Upper lobe of left lung (tissue), 6 donors: ENCODE data around the gene LYSMD2. TPM values are rescaled to one million over a fixed set of nuclear protein-coding genes. Genes with fewer than 3 reads are reported as not detected.

Experiments
- ATAC-seq, 2 donors: fragments of 200-7000 bp; cut with Tn5 transposase; one replicate each; pipeline ENCODE4 v1.9.1; 2022; ENCODE audit warnings: mild to moderate bottlenecking in 2 of 2, moderate library complexity in 2 of 2; ENCODE audit not compliant: low FRiP score in 2 of 2
- DNase-seq, 2 donors: peaks; one replicate each; pipeline ENCODE4 v3.0.0-alpha.2; 2019 to 2020
- H3K27ac ChIP-seq, 4 donors: fragments of 200-600 bp; sonication (generic); one replicate each; pipeline ENCODE4 v1.5.1; 2016 to 2019
- H3K27me3 ChIP-seq, 4 donors: fragments of 200-600 bp; sonication (generic); one replicate each; pipeline ENCODE4 v1.5.1; 2017 to 2019
- H3K36me3 ChIP-seq, 4 donors: fragments of 200-600 bp; sonication (generic); one replicate each; pipeline ENCODE4 v1.5.1; 2016 to 2019
- H3K4me1 ChIP-seq, 4 donors: fragments of 200-600 bp; sonication (generic); one replicate each; pipeline ENCODE4 v1.5.1; 2018 to 2019
- H3K4me3 ChIP-seq, 4 donors: fragments of 200-600 bp; sonication (generic); one replicate each; pipeline ENCODE4 v1.5.1; 2017 to 2019; ENCODE audit warnings: mild to moderate bottlenecking in 2 of 4, moderate library complexity in 1 of 4
- H3K9me3 ChIP-seq, 4 donors: fragments of 200-600 bp; sonication (generic); one replicate each; pipeline ENCODE4 v1.5.1; 2018 to 2019
- CTCF ChIP-seq, 6 experiments: fragments of 450-650 bp in 4 of 6; fragments of 200-600 bp in 2 of 6; sonication (generic) in 2 of 6; IDR thresholded peaks; one replicate each; pipeline ENCODE4 v1.5.1; 2016 to 2019; ENCODE audit warnings: antibody characterized with exemption in 6 of 6
- EP300 ChIP-seq, 4 donors: sonication (generic); formaldehyde crosslinking; IDR thresholded peaks; one replicate each; pipeline ENCODE4 v1.5.1; 2017; ENCODE audit warnings: antibody characterized with exemption in 4 of 4, control low read depth in 2 of 4
- POLR2A ChIP-seq, 4 donors: fragments of 450-650 bp; IDR thresholded peaks; one replicate each; pipeline ENCODE4 v1.5.1; 2016 to 2017; ENCODE audit warnings: antibody characterized with exemption in 4 of 4, mild to moderate bottlenecking in 2 of 4
- POLR2AphosphoS5 ChIP-seq, 2 donors: sonication (generic); formaldehyde crosslinking; IDR thresholded peaks; one replicate each; pipeline ENCODE4 v1.5.1; 2017; ENCODE audit warnings: antibody characterized with exemption in 2 of 2
- WGBS, 2 donors: methylation state at CpG; one replicate each; pipeline ENCODE4 v1.1.5; 2017 to 2018; 5-methylcytosine and 5-hydroxymethylcytosine counted together
- total RNA-seq, 6 donors: library from RNA; depleted of rRNA in 4 of 6; stranded (reverse); fragments of >200 nt in 4 of 6; gene quantifications; one replicate each; pipeline versions ENCODE4 v1.1.0 to v1.2.1, GENCODE V29; 2016 to 2021
- donor health status: DM: no; HTN: no; CAD: no; lungs with moderate emphysema.
- donor health status: DM: no; HTN: yes; CAD: no; lungs with severe emphysema.

Gene LYSMD2
- total RNA-seq, 6 donors from 2014 or later: 13.4 to 22.8 (median 17.9) TPM

GRCh38 chr15:51687565-51687964, 49.9 kb downstream of the LYSMD2 start:
- no peak for TF ChIP-seq EP300 (IDR thresholded peaks at IDR 0.05)
- no peak for TF ChIP-seq POLR2AphosphoS5 (IDR thresholded peaks at IDR 0.05)
- no peak for TF ChIP-seq CTCF (IDR thresholded peaks at IDR 0.05)
- no peak for TF ChIP-seq POLR2A (IDR thresholded peaks at IDR 0.05)
- Histone ChIP-seq H3K27me3 (no peaks in the 10 kb centered on the region), H3K4me1 (no peaks in the 10 kb centered on the region), H3K9me3 (no peaks in the 10 kb centered on the region), H3K36me3 (no peaks in the 10 kb centered on the region), H3K27ac (no peak overlapping the region), H3K4me3 (no peak overlapping the region)
- DNase-seq: no peak
- 0% methylated on average over 1 of the region's 1 CpG for WGBS, 2 donors
- no peak for ATAC-seq

GRCh38 chr15:51681303-51681963, 56.0 kb downstream of the LYSMD2 start, which contains the start of gene SCG3:
Gene SCG3, plus strand, starts transcription at chr15:51681503. Its CDS starts 253 bp downstream, at chr15:51681756.
- Histone ChIP-seq H3K36me3 (no peaks in the 10 kb centered on the region), H3K4me1 (peaks cover 6 to 10% (median 7%) of the 10 kb centered on the region in 4 donors), H3K4me3 (peak within 1 kb of the TSS in 1 of 4 donors; percentile 33), H3K27ac (no peak within 1 kb of the TSS), H3K9me3 (no peaks in the 10 kb centered on the region), H3K27me3 (peaks cover 0 to 4% (median 0%) of the 10 kb centered on the region in 4 donors)
- TF ChIP-seq EP300 (IDR thresholded peaks at IDR 0.05) (no peak), POLR2AphosphoS5 (IDR thresholded peaks at IDR 0.05) (no peak)
- 4 to 7% methylated on average over 36 to 38 of the region's 38 CpGs for WGBS, 2 donors
- DNase-seq (peak; percentile 78 to 90), ATAC-seq (peak; percentile 87 to 89)

- no peak overlapping the region for H3K27ac ChIP-seq
These were observed 57.1 kb downstream of the LYSMD2 start for GRCh38 chr15:51680321-51680720.

GRCh38 chr15:51678096-51678495, 59.4 kb downstream of the LYSMD2 start:
- Histone ChIP-seq H3K4me1 (peaks cover 6 to 10% (median 7%) of the 10 kb centered on the region in 4 donors), H3K36me3 (no peaks in the 10 kb centered on the region), H3K9me3 (no peaks in the 10 kb centered on the region), H3K27ac (no peak overlapping the region), H3K27me3 (peaks cover 0 to 4% (median 0%) of the 10 kb centered on the region in 4 donors), H3K4me3 (no peak overlapping the region)
- 48 to 62% methylated on average over 2 of the region's 2 CpGs for WGBS, 2 donors
- no peak for TF ChIP-seq CTCF (IDR thresholded peaks at IDR 0.05)
- no peak for TF ChIP-seq POLR2AphosphoS5 (IDR thresholded peaks at IDR 0.05)
- no peak for TF ChIP-seq EP300 (IDR thresholded peaks at IDR 0.05)
- TF ChIP-seq POLR2A (IDR thresholded peaks at IDR 0.05): no peak
- no peak for DNase-seq
- no peak for ATAC-seq

More at GRCh38 chr15:51680321-51680720, 57.1 kb downstream of the LYSMD2 start:
- DNase-seq (no peak), ATAC-seq (no peak)
- H3K4me3 ChIP-seq: no peak overlapping the region
- H3K36me3 ChIP-seq: no peaks in the 10 kb centered on the region
- no peak for TF ChIP-seq CTCF (IDR thresholded peaks at IDR 0.05)
- no peak for TF ChIP-seq POLR2A (IDR thresholded peaks at IDR 0.05)
- no peak for TF ChIP-seq POLR2AphosphoS5 (IDR thresholded peaks at IDR 0.05)
- no peak for TF ChIP-seq EP300 (IDR thresholded peaks at IDR 0.05)
- WGBS, 2 donors: 58 to 60% methylated on average over 2 of the region's 2 CpGs
- peaks cover 0 to 4% (median 0%) of the 10 kb centered on the region in 4 donors for H3K27me3 ChIP-seq
- H3K9me3 ChIP-seq: no peaks in the 10 kb centered on the region
- peaks cover 6 to 10% (median 7%) of the 10 kb centered on the region in 4 donors for H3K4me1 ChIP-seq

- H3K27me3 ChIP-seq: peaks cover 0 to 4% (median 0%) of the 10 kb centered on the region in 4 donors
- no peaks in the 10 kb centered on the region for H3K9me3 ChIP-seq
- no peak for DNase-seq
- TF ChIP-seq EP300 (IDR thresholded peaks at IDR 0.05) (no peak), CTCF (IDR thresholded peaks at IDR 0.05) (no peak), POLR2A (IDR thresholded peaks at IDR 0.05) (no peak), POLR2AphosphoS5 (IDR thresholded peaks at IDR 0.05) (no peak)
- no peak for ATAC-seq
- no peak overlapping the region for H3K27ac ChIP-seq
- no peaks in the 10 kb centered on the region for H3K36me3 ChIP-seq
- H3K4me3 ChIP-seq: no peak overlapping the region
- H3K4me1 ChIP-seq: peaks cover 6 to 10% (median 7%) of the 10 kb centered on the region in 4 donors
- 76 to 88% methylated on average over 2 of the region's 2 CpGs for WGBS, 2 donors
These were observed 60.0 kb downstream of the LYSMD2 start for GRCh38 chr15:51677452-51677851.
